ENCODE data around the gene TMEM174.

- TF ChIP-seq CTCF (IDR thresholded peaks at IDR 0.05) (no peak), EZH2phosphoT487 (IDR thresholded peaks at IDR 0.05) (no peak)
Measured at GRCh38 chr5:73189871-73190376, 16.9 kb downstream of the TMEM174 start.
